Thoracic aorta (tissue), 2 donors: ENCODE data around the gene RPTOR. TPM values are rescaled to one million over a fixed set of nuclear protein-coding genes. Genes with fewer than 3 reads are reported as not detected.

Experiments used
- ATAC-seq: fragments of 150-250 bp; one replicate; pipeline ENCODE4 v1.8.0; 2017; ENCODE audit warnings: low read depth; ENCODE audit not compliant: insufficient number of reproducible peaks, low FRiP score
- DNase-seq: peaks from one replicate; pipeline ENCODE4 v3.0.0-alpha.2; 2020; ENCODE audit warnings: low spot score
- H3K27ac ChIP-seq, 2 donors: fragments of 200-600 bp; sonication (generic); 1 replicate in 1 of 2; 2 replicates in 1 of 2; pipeline ENCODE4 v1.5.1; 2016; ENCODE audit warnings: mild to moderate bottlenecking in 2 of 2, moderate library complexity in 2 of 2
- H3K27me3 ChIP-seq: fragments of 200-600 bp; sonication (generic); replicated peaks from 2 replicates; pipeline ENCODE4 v1.6.0; 2016; ENCODE audit warnings: mild to moderate bottlenecking; ENCODE audit not compliant: insufficient read depth
- H3K36me3 ChIP-seq: fragments of 200-600 bp; sonication (generic); one replicate; pipeline ENCODE4 v1.5.1; 2016
- H3K4me1 ChIP-seq, 2 donors: fragments of 200-600 bp; sonication (generic); 1 replicate in 1 of 2; 2 replicates in 1 of 2; pipeline versions ENCODE4 v1.5.1 to v1.6.0; 2016; ENCODE audit warnings: low read depth in 2 of 2, mild to moderate bottlenecking in 1 of 2; ENCODE audit not compliant: control insufficient read depth in 1 of 2
- H3K4me3 ChIP-seq: fragments of 200-600 bp; sonication (generic); 2 replicates; pipeline ENCODE4 v1.5.1; 2016; ENCODE audit warnings: mild to moderate bottlenecking
- H3K9me3 ChIP-seq: fragments of 200-600 bp; sonication (generic); 2 replicates; pipeline ENCODE4 v1.5.1; 2016
- CTCF ChIP-seq: fragments of 200-600 bp; sonication (generic); IDR thresholded peaks from one replicate; pipeline ENCODE4 v1.5.1; 2019; ENCODE audit warnings: antibody characterized with exemption
- total RNA-seq, 2 donors: library from RNA; depleted of rRNA; stranded (reverse); fragments of >200 nt; gene quantifications; one replicate each; pipeline versions ENCODE4 v1.1.0 to v1.2.3, GENCODE V29; 2016

The RPTOR gene
- total RNA-seq, 2 donors from 2014 or later = 42.0 to 47.4 TPM

GRCh38 chr17:80652756-80653330, 108.2 kb downstream of the RPTOR start:
- Histone ChIP-seq H3K4me3 (no peak overlapping the region), H3K27me3 (no peaks in the 10 kb centered on the region), H3K27ac (no peak overlapping the region), H3K4me1 (peaks cover 9 to 18% of the 10 kb centered on the region in 2 donors), H3K36me3 (no peaks in the 10 kb centered on the region), H3K9me3 (peaks cover 6% of the 10 kb centered on the region)
- no peak for TF ChIP-seq CTCF
- DNase-seq (no peak), ATAC-seq (no peak)

DNA sequence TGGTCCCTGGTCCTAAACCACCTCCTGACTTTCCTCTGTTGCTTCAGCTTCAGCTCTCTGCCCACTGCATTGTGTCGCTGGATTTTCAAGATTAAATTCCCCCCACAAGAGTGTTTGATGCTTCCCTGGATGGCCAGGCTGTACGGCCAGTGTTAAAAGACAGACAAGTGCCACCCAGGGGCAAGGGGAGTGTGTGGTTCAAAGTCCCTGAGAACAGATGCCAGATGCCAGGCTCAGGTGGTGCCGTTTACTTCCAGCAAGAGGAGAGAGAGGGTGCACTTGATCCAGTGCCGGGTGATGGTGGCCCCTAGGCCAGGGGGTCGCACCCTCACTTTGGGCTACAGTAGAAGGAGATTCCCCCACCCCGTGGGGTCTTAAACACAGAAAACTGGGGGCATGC, 109.2 kb downstream of the RPTOR start:
- DNase-seq (no peak), ATAC-seq (no peak)
- Histone ChIP-seq H3K4me1 (peaks cover 9 to 17% of the 10 kb centered on the region in 2 donors), H3K27ac (no peak overlapping the region), H3K9me3 (peaks cover 6% of the 10 kb centered on the region), H3K36me3 (no peaks in the 10 kb centered on the region), H3K4me3 (no peak overlapping the region), H3K27me3 (no peaks in the 10 kb centered on the region)
- TF ChIP-seq CTCF = no peak

DNA sequence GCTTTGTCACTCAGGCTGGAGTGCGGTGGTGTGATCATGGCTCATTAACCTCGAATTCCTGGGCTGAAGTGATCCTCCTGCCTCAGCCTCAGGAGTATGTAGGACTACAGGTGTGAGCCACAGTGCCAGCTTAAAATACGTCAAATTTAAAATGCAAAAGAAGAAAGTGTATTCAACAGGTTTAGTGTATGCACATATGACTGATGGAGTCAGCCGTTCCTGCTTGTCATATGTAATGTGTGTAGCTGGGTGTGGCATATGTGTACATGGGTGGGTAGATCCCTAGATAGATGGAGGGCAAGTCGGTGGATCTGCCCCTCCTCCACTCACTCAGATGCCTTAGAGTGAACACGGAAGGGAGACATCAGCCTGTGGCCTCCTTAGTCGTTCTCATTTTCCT, 111.0 kb downstream of the RPTOR start:
- no peaks in the 10 kb centered on the region for H3K36me3 ChIP-seq
- ATAC-seq (no peak), DNase-seq (no peak)
- H3K27ac ChIP-seq = no peak overlapping the region
- no peaks in the 10 kb centered on the region for H3K4me1 ChIP-seq
- no peak for TF ChIP-seq CTCF
- no peaks in the 10 kb centered on the region for H3K27me3 ChIP-seq
- no peak overlapping the region for H3K4me3 ChIP-seq
- H3K9me3 ChIP-seq = peaks cover 6% of the 10 kb centered on the region

GRCh38 chr17:80656590-80656989, 112.0 kb downstream of the RPTOR start:
- DNase-seq (no peak), ATAC-seq (no peak)
- H3K4me3 ChIP-seq = no peak overlapping the region
- H3K36me3 ChIP-seq = no peaks in the 10 kb centered on the region
- no peak overlapping the region for H3K27ac ChIP-seq
- TF ChIP-seq CTCF = no peak
- no peaks in the 10 kb centered on the region for H3K27me3 ChIP-seq
- peaks cover 6% of the 10 kb centered on the region for H3K9me3 ChIP-seq
- no peaks in the 10 kb centered on the region for H3K4me1 ChIP-seq

GRCh38 chr17:80657561-80657960, 112.9 kb downstream of the RPTOR start:
- Histone ChIP-seq H3K9me3 (peaks cover 6% of the 10 kb centered on the region), H3K27me3 (no peaks in the 10 kb centered on the region), H3K4me1 (no peaks in the 10 kb centered on the region), H3K4me3 (no peak overlapping the region), H3K27ac (no peak overlapping the region), H3K36me3 (no peaks in the 10 kb centered on the region)
- DNase-seq (no peak), ATAC-seq (no peak)
- no peak for TF ChIP-seq CTCF
